PC-3 (cell line): Measurements from ENCODE around the gene RPS21. TPM values are rescaled to one million over a fixed set of nuclear protein-coding genes. Genes with fewer than 3 reads are reported as not detected.
"Not testable (repeated sequence)": the region's sequence is repeated elsewhere in the genome, so short reads cannot be mapped to it uniquely, and the experiment has no call there.

Source experiments
- ATAC-seq: fragments of 200-7000 bp; cut with Tn5 transposase; 2 replicates; pipeline ENCODE4 v1.9.1; 2020; ENCODE audit warnings: mild to moderate bottlenecking, moderate library complexity
- BruUV-seq: library from RNA; stranded (reverse); fragments of 400-500 nt; replicated peaks from 2 replicates; lab custom pipeline; 2021; lab: Mats Ljungman, UMichigan
- CTCF ChIA-PET: fragments of 300-600 bp; sonication (Branson Sonifier 250); formaldehyde crosslinking; loops from one replicate; lab custom pipeline; 2022; ENCODE audit warnings: antibody characterized with exemption; lab: Charles Lee
- POLR2A ChIA-PET: fragments of 300-600 bp; sonication (Branson Sonifier 250); formaldehyde crosslinking; loops from one replicate; lab custom pipeline; 2022; ENCODE audit warnings: antibody characterized with exemption; ENCODE audit not compliant: unreplicated experiment; lab: Charles Lee
- DNase-seq: peaks from one replicate; pipeline ENCODE4 v3.0.0-alpha.2; 2015
- H2AFZ ChIP-seq: fragments of 300-600 bp; sonication (generic); 2 replicates; pipeline ENCODE4 v1.6.0; 2016; ENCODE audit warnings: antibody characterized with exemption, low read length
- H3F3A ChIP-seq: fragments of 300-600 bp; sonication (generic); one replicate; pipeline ENCODE4 v1.6.0; 2017; ENCODE audit warnings: antibody characterized with exemption, low read length, control low read depth, mild to moderate bottlenecking; ENCODE audit not compliant: unreplicated experiment
- H3K27ac ChIP-seq: fragments of 300-600 bp; sonication (generic); 2 replicates; pipeline ENCODE4 v1.5.1; 2016; ENCODE audit warnings: mild to moderate bottlenecking, low read length
- H3K27me3 ChIP-seq: fragments of 300-600 bp; sonication (generic); 2 replicates; pipeline ENCODE4 v1.6.1; 2016; ENCODE audit warnings: low read length, mixed read lengths
- H3K36me3 ChIP-seq: fragments of 300-600 bp; sonication (generic); 2 replicates; pipeline ENCODE4 v1.6.1; 2016; ENCODE audit warnings: low read depth, mixed run types, low read length, mixed read lengths
- H3K4me1 ChIP-seq: fragments of 300-600 bp; sonication (generic); 2 replicates; pipeline ENCODE4 v1.5.1; 2016; ENCODE audit warnings: low read length; ENCODE audit not compliant: insufficient read depth
- H3K4me2 ChIP-seq: fragments of 300-600 bp; sonication (generic); 2 replicates; pipeline ENCODE4 v1.6.0; 2016; ENCODE audit warnings: low read length
- H3K4me3 ChIP-seq: fragments of 300-600 bp; sonication (generic); 2 replicates; pipeline ENCODE4 v1.5.1; 2016; ENCODE audit warnings: mild to moderate bottlenecking, low read length, mixed read lengths
- H3K79me2 ChIP-seq: fragments of 300-600 bp; sonication (generic); 2 replicates; pipeline ENCODE4 v1.6.1; 2017; ENCODE audit warnings: low read length, mixed read lengths
- H3K9ac ChIP-seq: fragments of 300-600 bp; sonication (generic); 2 replicates; pipeline ENCODE4 v1.6.0; 2016; ENCODE audit warnings: mild to moderate bottlenecking, low read length
- H3K9me2 ChIP-seq: fragments of 300-600 bp; sonication (generic); replicated peaks from 2 replicates; pipeline ENCODE4 v1.6.1; 2016; ENCODE audit warnings: mixed run types, low read length, mixed read lengths
- H3K9me3 ChIP-seq: fragments of 300-600 bp; sonication (generic); 2 replicates; pipeline ENCODE4 v1.6.1; 2016; ENCODE audit warnings: low read length, mixed read lengths
- H4K20me1 ChIP-seq: fragments of 300-600 bp; sonication (generic); 2 replicates; pipeline ENCODE4 v1.6.1; 2016; ENCODE audit warnings: low read length, mixed read lengths
- CTCF ChIP-seq: fragments of 300-600 bp; sonication (generic); conservative IDR thresholded peaks from 2 replicates; pipeline ENCODE4 v1.5.1; 2017; ENCODE audit warnings: antibody characterized with exemption, low read depth, mild to moderate bottlenecking, low read length
- EZH2 ChIP-seq: fragments of 300-600 bp; sonication (generic); IDR thresholded peaks from one replicate; pipeline ENCODE4 v1.6.1; 2017; ENCODE audit warnings: antibody characterized with exemption, mild to moderate bottlenecking, low read length; ENCODE audit not compliant: unreplicated experiment
- EZH2phosphoT487 ChIP-seq: fragments of 300-600 bp; sonication (generic); IDR thresholded peaks from 2 replicates; pipeline ENCODE4 v1.6.1; 2018; ENCODE audit warnings: mild to moderate bottlenecking, antibody characterized with exemption, low read length, borderline replicate concordance
- intact Hi-C: fragments of 100-400 bp; cut with micrococcal nuclease; formaldehyde crosslinking; loops from 2 replicates; pipeline ENCODE4 v1.9.0; 2023
- total RNA-seq: library from RNA; depleted of rRNA; stranded (reverse); fragments of >200 nt; gene quantifications from 2 replicates; pipeline ENCODE4 v1.2.3, GENCODE V29; 2014

Gene RPS21
- total RNA-seq, 1 experiment from 2014 or later = 1,945 TPM

GRCh38 chr20:62371588-62372041 is 15.3 kb upstream of the RPS21 start:
- H3K27ac ChIP-seq = no peak overlapping the region
- no peak overlapping the region for H2AFZ ChIP-seq
- CTCF ChIA-PET = interaction anchor here (1.0 kb wide), 1 partner anchor 11 kb away, joined by 6 read pairs; no protein-coding TSS in a partner anchor

GRCh38 chr20:62372042-62372993 is 14.6 kb upstream of the RPS21 start:
- DNase-seq = no peak
- CTCF ChIA-PET = interaction anchor here (1.0 kb wide), 1 partner anchor 10 kb away, joined by 6 read pairs; no protein-coding TSS in a partner anchor

More at GRCh38 chr20:62371588-62372041, 15.3 kb upstream of the RPS21 start:
- no peak for TF ChIP-seq EZH2
- no peak for TF ChIP-seq CTCF
- no peak for TF ChIP-seq EZH2phosphoT487
- Histone ChIP-seq H3K9ac (no peak overlapping the region), H3K27me3 (no peaks in the 10 kb centered on the region), H3K79me2 (peaks cover 3% of the 10 kb centered on the region), H3K4me1 (peaks cover 41% of the 10 kb centered on the region), H4K20me1 (no peaks in the 10 kb centered on the region), H3K9me3 (no peaks in the 10 kb centered on the region), H3K36me3 (no peaks in the 10 kb centered on the region), H3K4me2 (no peak overlapping the region), H3K9me2 (no peaks in the 10 kb centered on the region), H3F3A (no peaks in the 10 kb centered on the region), H3K4me3 (no peak overlapping the region)
- DNase-seq = no peak
- intact Hi-C loops = no loop called here
- no TSS peak for BruUV-seq
- POLR2A ChIA-PET = no interaction called here
- no peak for ATAC-seq

GRCh38 chr20:62373631-62374179 is 13.2 kb upstream of the RPS21 start:
- H3K4me2 ChIP-seq, H3K27me3 ChIP-seq, H3K9me2 ChIP-seq, BruUV-seq, DNase-seq, H3F3A ChIP-seq, H3K4me3 ChIP-seq, H3K79me2 ChIP-seq, H3K27ac ChIP-seq, H4K20me1 ChIP-seq, ATAC-seq, POLR2A ChIA-PET, H3K9me3 ChIP-seq, intact Hi-C loops, H2AFZ ChIP-seq, H3K9ac ChIP-seq, CTCF ChIA-PET, H3K36me3 ChIP-seq: not testable (repeated sequence)
- H3K4me1 ChIP-seq = peaks cover 28% of the 10 kb centered on the region

More at GRCh38 chr20:62372042-62372993, 14.6 kb upstream of the RPS21 start:
- intact Hi-C loops = no loop called here
- no peaks in the 10 kb centered on the region for H3K36me3 ChIP-seq
- no peaks in the 10 kb centered on the region for H3K9me3 ChIP-seq
- no peaks in the 10 kb centered on the region for H4K20me1 ChIP-seq
- TF ChIP-seq EZH2 = no peak
- TF ChIP-seq EZH2phosphoT487 = no peak
- no peak for TF ChIP-seq CTCF
- H3F3A ChIP-seq = no peaks in the 10 kb centered on the region
- H3K27me3 ChIP-seq = no peaks in the 10 kb centered on the region
- BruUV-seq = no TSS peak
- H3K9ac ChIP-seq = no peak overlapping the region
- peaks cover 41% of the 10 kb centered on the region for H3K4me1 ChIP-seq
- no peak overlapping the region for H3K4me2 ChIP-seq
- H3K4me3 ChIP-seq = no peak overlapping the region
- POLR2A ChIA-PET = no interaction called here
- no peak overlapping the region for H3K27ac ChIP-seq
- H3K79me2 ChIP-seq = no peaks in the 10 kb centered on the region
- H3K9me2 ChIP-seq = no peaks in the 10 kb centered on the region
- no peak overlapping the region for H2AFZ ChIP-seq
- no peak for ATAC-seq
